ENCODE data around the gene SLC35G3.
"Not testable (repeated sequence)": the region's sequence is repeated elsewhere in the genome, so short reads cannot be mapped to it uniquely, and the experiment has no call there.

SLC35G3 gene

DNA sequence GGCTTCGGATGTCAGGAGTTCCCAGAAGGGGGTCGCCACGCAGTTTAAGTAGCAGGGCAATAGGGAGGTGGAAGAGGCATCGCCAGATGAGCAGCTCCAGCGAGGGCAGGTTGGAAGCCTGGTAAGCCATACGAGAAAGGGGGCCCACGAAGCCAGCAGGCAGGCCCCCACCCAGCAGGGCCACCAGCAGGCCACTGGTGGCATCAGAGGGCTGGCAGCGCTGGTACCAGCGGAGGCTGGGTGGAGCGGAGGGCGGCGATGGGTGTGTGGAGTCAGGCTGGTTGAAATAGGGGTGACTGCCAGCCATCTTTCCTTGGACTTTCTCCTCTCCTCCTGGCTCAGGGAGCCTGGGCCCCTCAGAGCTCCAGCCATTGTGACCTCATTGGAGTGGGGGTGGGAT, at the start of gene SLC35G3:
SLC35G3 (minus strand) TSS at position 393 of the 400 bp plus-strand sequence; CDS start at position 307, 86 bp downstream.
- not testable (repeated sequence) for DNase-seq

DNA sequence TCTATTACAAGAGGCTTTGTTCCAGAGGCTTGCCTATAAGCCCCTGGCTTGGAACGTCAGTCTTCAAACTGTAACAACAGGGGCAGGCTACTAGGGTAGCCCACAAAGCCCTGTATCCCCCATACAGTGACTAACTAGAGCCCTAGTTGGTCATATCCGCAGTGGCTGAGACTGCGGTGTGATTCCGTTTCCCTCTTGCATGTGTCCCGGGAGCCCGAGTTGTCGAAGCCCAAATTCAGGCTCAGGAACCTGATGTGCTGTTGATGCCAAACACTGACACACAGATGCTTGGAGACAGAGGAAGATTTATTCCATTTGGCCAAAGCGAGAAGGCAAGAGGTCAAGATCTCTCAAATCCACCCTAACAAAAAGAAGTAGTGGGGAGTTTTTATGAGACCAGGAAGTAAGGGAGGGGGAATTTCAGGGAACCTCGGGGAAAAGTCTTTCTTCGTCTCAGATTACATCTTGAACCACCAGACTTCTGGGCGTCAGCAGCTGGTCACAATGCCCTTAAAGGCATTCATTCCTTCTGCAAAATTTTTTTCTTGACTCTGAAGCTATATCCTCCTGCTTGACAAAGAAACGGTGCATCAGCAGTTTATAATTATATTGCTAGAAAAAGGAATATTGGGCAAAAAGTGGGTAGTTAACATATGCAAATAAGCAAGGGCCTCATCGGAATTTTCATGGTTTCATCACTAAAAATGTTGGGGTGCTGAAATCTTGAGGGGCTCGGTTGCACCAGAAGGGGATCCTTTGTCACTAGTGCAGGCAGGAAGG, 49.6 kb upstream of the SLC35G3 start:
- DNase-seq, result peak; percentile 30 to 43
- TF ChIP-seq POLR2A (IDR thresholded peaks at IDR 0.05; ENCODE audit: low read length), result no peak
- TF ChIP-seq GATA1 (IDR thresholded peaks at IDR 0.05; ENCODE audit: low read depth, low read length), result no peak

- TF ChIP-seq POLR2A (IDR thresholded peaks at IDR 0.05; ENCODE audit: low read length) (peak; percentile 58), GATA1 (IDR thresholded peaks at IDR 0.05; ENCODE audit: low read depth, low read length) (no peak)
- DNase-seq, result peak; percentile 86 to 93
Measured at GRCh38 chr17:35242805-35243560, 48.8 kb upstream of the SLC35G3 start, which contains the start of gene SLFN5. Gene SLFN5 (plus strand): TSS chr17:35243072. CDS start chr17:35258691, 15,619 bp downstream.

DNA sequence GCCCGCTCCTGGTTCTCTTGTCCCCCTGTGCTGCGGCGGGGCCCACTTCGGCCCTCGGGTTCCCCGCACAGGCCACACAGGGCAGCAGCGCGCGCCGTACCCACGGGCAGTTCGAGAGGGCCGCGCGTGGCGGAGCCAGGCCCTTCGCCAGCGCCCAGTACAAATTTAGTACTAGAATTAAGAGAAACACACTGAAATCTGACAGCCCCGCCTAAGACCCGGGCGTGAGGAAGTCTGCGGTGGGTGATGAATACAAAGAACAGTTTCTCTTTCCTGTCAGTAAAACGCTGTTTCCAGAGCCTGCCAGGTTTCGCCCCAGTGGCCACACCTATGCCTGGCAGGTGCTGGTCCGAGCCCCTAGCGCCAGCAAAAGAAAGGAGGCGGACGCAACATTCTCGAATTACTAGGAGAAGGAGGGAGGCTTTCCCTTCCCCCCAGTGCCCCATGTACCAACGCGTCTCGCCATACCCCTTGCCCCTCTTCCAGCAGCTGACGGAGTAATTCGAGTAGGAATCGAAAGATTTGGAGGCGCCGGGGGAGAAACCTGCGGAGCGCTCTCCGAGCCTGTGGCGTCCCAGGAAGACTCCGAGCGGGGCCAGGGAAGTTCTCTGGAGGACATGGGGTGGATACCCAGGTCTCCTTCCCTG, 48.1 kb upstream of the SLC35G3 start:
- peak; percentile 44 to 66 for DNase-seq
- no peak for TF ChIP-seq GATA1 (IDR thresholded peaks at IDR 0.05; ENCODE audit: low read depth, low read length)
- TF ChIP-seq POLR2A (IDR thresholded peaks at IDR 0.05; ENCODE audit: low read length), result no peak

DNA sequence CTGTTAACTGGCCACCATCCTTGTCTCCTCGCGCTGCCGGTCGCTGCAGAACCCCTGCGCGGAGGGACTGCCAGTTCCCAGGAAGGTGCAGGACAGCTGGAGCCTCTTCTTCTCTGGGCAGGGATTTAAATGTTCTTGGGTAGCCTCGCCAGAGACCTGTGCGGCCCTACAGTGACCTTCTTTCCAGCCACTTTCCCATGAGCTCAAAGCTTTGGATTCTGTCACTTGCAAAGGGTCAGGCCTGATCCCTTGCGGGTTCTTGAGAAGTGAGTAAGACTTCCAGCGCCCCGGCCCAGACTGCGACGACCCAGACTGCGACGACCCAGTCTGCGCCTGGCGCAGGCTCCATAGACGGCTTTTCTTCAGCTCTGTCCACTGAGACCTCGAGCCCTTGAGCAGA, 47.3 kb upstream of the SLC35G3 start:
- DNase-seq, result no peak
- no peak for TF ChIP-seq GATA1 (IDR thresholded peaks at IDR 0.05; ENCODE audit: low read depth, low read length)
- TF ChIP-seq POLR2A (IDR thresholded peaks at IDR 0.05; ENCODE audit: low read length), result no peak

DNA sequence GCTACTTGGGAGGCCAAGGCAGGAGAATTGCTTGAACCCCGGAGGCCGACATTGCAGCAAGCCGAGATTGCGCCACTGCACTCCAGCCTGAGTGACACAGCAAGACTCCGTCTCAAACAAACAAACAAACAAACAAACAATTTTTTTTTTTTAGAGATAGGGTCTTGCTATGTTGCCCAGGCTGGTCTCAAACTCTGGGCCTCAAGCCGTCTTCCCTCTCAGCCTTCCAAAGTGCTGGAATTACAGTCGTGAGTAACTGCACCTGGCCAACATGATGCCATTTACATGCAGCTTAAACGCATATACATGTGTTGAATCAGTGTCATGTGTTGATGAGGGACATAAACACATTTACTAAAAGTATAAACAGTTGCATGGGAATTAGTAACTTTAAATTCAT, 46.7 kb upstream of the SLC35G3 start:
- DNase-seq, result no peak
- TF ChIP-seq POLR2A (IDR thresholded peaks at IDR 0.05; ENCODE audit: low read length) (no peak), GATA1 (IDR thresholded peaks at IDR 0.05; ENCODE audit: low read depth, low read length) (no peak)

DNA sequence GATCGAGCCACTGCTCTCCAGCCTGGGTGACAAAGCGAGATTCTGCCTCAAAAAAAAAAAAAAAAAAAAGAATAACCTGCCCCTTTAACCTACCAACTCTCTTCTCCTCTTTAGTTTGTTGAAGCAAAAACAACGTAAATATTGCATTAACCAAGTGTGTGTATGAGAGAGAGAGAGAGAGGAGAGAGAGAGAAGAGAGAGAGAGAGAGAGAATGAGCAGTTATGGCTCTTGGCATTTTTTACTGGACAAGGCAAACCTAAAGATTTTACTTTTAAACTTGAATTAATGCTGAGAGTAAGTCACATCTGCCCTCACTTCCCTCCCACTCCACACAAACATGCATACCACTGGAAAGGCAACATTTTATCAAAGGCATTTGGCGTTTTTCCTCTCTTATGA, 45.6 kb upstream of the SLC35G3 start:
- TF ChIP-seq GATA1 (IDR thresholded peaks at IDR 0.05; ENCODE audit: low read depth, low read length) (no peak), POLR2A (IDR thresholded peaks at IDR 0.05; ENCODE audit: low read length) (no peak)
- no peak for DNase-seq

- no peak for DNase-seq
Measured at GRCh38 chr17:35238821-35239220, 44.6 kb upstream of the SLC35G3 start.

GRCh38 chr17:35236821-35237220, 42.6 kb upstream of the SLC35G3 start:
- no peak for DNase-seq
- TF ChIP-seq GATA1 (IDR thresholded peaks at IDR 0.05; ENCODE audit: low read depth, low read length) (no peak), POLR2A (IDR thresholded peaks at IDR 0.05; ENCODE audit: low read length) (no peak)

More at GRCh38 chr17:35238821-35239220, 44.6 kb upstream of the SLC35G3 start:
- TF ChIP-seq POLR2A (IDR thresholded peaks at IDR 0.05; ENCODE audit: low read length), result no peak
- TF ChIP-seq GATA1 (IDR thresholded peaks at IDR 0.05; ENCODE audit: low read depth, low read length), result no peak

- TF ChIP-seq GATA1 (IDR thresholded peaks at IDR 0.05; ENCODE audit: low read depth, low read length) (no peak), POLR2A (IDR thresholded peaks at IDR 0.05; ENCODE audit: low read length) (no peak)
- DNase-seq, result no peak
Measured at GRCh38 chr17:35235917-35236316, 41.7 kb upstream of the SLC35G3 start.

DNA sequence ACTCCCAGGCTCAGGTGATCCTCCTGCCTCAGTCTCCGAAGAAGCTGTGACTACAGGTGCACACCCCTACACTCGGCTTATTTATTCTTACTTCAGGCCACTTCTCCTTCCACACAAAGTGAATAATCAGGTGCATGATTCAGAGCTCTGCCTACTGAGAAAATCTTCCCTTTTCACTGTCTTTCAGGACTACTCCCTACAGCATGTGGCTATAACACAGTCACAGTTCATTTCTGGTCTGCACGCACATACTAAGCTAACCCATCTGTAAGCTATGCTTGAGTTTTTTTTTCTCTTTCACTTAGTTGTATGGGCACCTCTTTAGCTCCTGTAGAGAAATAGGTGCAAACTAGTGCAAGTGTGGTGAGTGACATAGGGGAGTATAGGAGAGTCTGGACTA, 41.1 kb upstream of the SLC35G3 start:
- DNase-seq, result no peak
- TF ChIP-seq GATA1 (IDR thresholded peaks at IDR 0.05; ENCODE audit: low read depth, low read length) (no peak), POLR2A (IDR thresholded peaks at IDR 0.05; ENCODE audit: low read length) (no peak)

DNA sequence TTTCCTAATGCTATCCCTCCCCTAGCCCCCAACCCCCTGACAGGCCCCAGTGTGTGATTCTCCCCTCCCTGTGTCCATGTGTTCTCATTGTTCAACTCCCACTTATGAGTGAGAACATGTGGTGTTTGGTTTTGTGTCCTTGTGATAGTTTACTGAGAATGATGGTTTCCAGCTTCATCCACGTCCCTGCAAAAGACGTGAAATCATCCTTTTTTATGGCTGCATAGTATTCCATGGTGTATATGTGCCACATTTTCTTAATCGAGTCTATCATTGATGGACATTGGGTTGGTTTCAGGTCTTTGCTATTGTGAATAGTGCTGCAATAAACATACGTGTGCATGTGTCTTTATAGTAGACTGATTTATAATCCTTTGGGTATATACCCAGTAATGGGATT, 40.1 kb upstream of the SLC35G3 start:
- not testable (repeated sequence) for DNase-seq

DNA sequence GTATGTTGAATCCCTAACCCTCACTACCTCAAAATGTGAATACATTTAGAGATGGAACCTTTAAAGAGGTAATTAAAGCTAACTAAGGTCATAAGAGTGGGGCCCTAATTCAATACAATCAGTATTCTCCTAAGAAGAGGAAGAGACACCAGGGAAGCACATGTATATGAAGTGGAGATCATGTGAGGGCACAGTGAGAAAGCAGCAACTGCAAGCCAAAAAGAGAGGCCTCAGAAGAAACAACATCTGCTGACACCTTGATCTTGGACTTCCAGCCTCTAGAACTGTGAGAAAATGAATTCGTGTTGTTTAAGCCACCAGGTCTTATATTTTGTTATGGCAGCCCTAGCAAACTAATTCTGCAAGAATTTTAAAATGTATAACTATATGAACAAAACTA, 35.4 kb upstream of the SLC35G3 start:
- no peak for TF ChIP-seq POLR2A (IDR thresholded peaks at IDR 0.05; ENCODE audit: low read length)
- TF ChIP-seq GATA1 (IDR thresholded peaks at IDR 0.05; ENCODE audit: low read depth, low read length), result no peak

GRCh38 chr17:35227546-35227945, 33.4 kb upstream of the SLC35G3 start:
- DNase-seq, result no peak
- TF ChIP-seq POLR2A (IDR thresholded peaks at IDR 0.05; ENCODE audit: low read length) (no peak), GATA1 (IDR thresholded peaks at IDR 0.05; ENCODE audit: low read depth, low read length) (no peak)

More for the DNA sequence above, 35.4 kb upstream of the SLC35G3 start:
- no peak for DNase-seq
